Upper lobe of left lung (tissue), 4 donors: Measurements from ENCODE around the gene LRP11.

Experiments
- EP300 ChIP-seq, 4 donors: sonication (generic); formaldehyde crosslinking; IDR thresholded peaks; one replicate each; pipeline ENCODE4 v1.5.1; 2017; ENCODE audit warnings: antibody characterized with exemption in 4 of 4, control low read depth in 2 of 4
- POLR2A ChIP-seq, 4 donors: fragments of 450-650 bp; IDR thresholded peaks; one replicate each; pipeline ENCODE4 v1.5.1; 2016 to 2017; ENCODE audit warnings: antibody characterized with exemption in 4 of 4, mild to moderate bottlenecking in 2 of 4
- POLR2AphosphoS5 ChIP-seq, 2 donors: sonication (generic); formaldehyde crosslinking; IDR thresholded peaks; one replicate each; pipeline ENCODE4 v1.5.1; 2017; ENCODE audit warnings: antibody characterized with exemption in 2 of 2
- TF ChIP-seq, protein P1 (sequence below), 6 experiments: fragments of 450-650 bp in 4 of 6; fragments of 200-600 bp in 2 of 6; sonication (generic) in 2 of 6; IDR thresholded peaks; one replicate each; pipeline ENCODE4 v1.5.1; 2016 to 2019; ENCODE audit warnings: antibody characterized with exemption in 6 of 6

DNA sequence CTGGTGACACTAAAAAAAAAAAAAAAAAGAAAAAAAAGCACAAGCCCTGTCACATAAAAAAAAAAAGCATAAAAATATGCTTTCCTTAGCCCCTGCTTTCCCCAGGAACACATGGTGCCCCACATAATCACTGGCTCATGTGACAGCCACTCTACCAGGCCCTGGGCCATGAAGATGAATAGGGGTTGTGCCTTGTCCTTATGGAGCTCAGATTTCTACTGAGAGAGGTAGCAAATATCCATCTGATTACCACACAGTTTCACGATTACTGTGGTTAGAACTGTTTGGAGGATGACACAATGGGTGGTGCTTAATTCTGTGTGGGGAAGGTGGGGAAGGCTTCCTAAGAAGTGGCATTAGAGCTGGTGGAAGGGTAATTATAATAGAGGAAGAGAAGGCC, 24.5 kb upstream of the LRP11 start:
- TF ChIP-seq POLR2A (IDR thresholded peaks at IDR 0.05) (no peak), EP300 (IDR thresholded peaks at IDR 0.05) (no peak), POLR2AphosphoS5 (IDR thresholded peaks at IDR 0.05) (no peak)
- TF ChIP-seq, protein P1, sequence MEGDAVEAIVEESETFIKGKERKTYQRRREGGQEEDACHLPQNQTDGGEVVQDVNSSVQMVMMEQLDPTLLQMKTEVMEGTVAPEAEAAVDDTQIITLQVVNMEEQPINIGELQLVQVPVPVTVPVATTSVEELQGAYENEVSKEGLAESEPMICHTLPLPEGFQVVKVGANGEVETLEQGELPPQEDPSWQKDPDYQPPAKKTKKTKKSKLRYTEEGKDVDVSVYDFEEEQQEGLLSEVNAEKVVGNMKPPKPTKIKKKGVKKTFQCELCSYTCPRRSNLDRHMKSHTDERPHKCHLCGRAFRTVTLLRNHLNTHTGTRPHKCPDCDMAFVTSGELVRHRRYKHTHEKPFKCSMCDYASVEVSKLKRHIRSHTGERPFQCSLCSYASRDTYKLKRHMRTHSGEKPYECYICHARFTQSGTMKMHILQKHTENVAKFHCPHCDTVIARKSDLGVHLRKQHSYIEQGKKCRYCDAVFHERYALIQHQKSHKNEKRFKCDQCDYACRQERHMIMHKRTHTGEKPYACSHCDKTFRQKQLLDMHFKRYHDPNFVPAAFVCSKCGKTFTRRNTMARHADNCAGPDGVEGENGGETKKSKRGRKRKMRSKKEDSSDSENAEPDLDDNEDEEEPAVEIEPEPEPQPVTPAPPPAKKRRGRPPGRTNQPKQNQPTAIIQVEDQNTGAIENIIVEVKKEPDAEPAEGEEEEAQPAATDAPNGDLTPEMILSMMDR (IDR thresholded peaks at IDR 0.05): no peak
